HTR-8/SVneo (cell line): ENCODE data around the gene TPRN.

Source experiments
- DNase-seq: peaks from one replicate; pipeline ENCODE4 v3.0.0; 2011; ENCODE audit warnings: low spot score, mixed read lengths; ENCODE audit not compliant: insufficient read length
- FAIRE-seq: peaks from 2 replicates; lab custom pipeline; 2011; peaks lifted over from hg19 to GRCh38; lab: Jason Lieb, UNC

Gene TPRN

GRCh38 chr9:137148661-137149060 lies 51.9 kb downstream of the TPRN start:
- DNase-seq = no peak

GRCh38 chr9:137148242-137148641 lies 52.3 kb downstream of the TPRN start:
- DNase-seq (no peak), FAIRE-seq (no peak)

More at GRCh38 chr9:137148661-137149060, 51.9 kb downstream of the TPRN start:
- FAIRE-seq = no peak

GRCh38 chr9:137147793-137148160 lies 52.8 kb downstream of the TPRN start:
- DNase-seq (no peak), FAIRE-seq (no peak)

GRCh38 chr9:137147091-137147792 lies 53.3 kb downstream of the TPRN start:
- FAIRE-seq (peak; percentile 36), DNase-seq (no peak)

GRCh38 chr9:137146527-137146918 lies 54.0 kb downstream of the TPRN start:
- FAIRE-seq (no peak), DNase-seq (no peak)

GRCh38 chr9:137145731-137146526 lies 54.6 kb downstream of the TPRN start:
- FAIRE-seq = no peak
- no peak for DNase-seq

GRCh38 chr9:137143459-137143858 lies 57.1 kb downstream of the TPRN start:
- no peak for DNase-seq
- FAIRE-seq = no peak

- DNase-seq (no peak), FAIRE-seq (no peak)
Observed at GRCh38 chr9:137141976-137142936, 58.3 kb downstream of the TPRN start.
